HL-60 (cell line): Measurements from ENCODE around the gene PATE3.

Experiments
- DNase-seq, 2 experiments: peaks; one replicate each; pipeline ENCODE4 v3.0.0-alpha.2; 2010 to 2020; ENCODE audit warnings: low read depth in 1 of 2, low spot score in 1 of 2
- H3K27ac ChIP-seq: fragments of 250-450 bp; sonication (Bioruptor Pico); replicated peaks from 2 replicates; pipeline ENCODE4 v1.5.1; 2020; ENCODE audit warnings: mild to moderate bottlenecking, moderate library complexity
- H3K27me3 ChIP-seq: fragments of 250-450 bp; sonication (Bioruptor Pico); 2 replicates; pipeline ENCODE4 v1.5.1; 2021; ENCODE audit warnings: mild to moderate bottlenecking, moderate library complexity; ENCODE audit not compliant: insufficient read depth, poor library complexity, severe bottlenecking
- H3K4me3 ChIP-seq: replicated peaks from 2 replicates; pipeline ENCODE4 v1.5.1; 2011; ENCODE audit warnings: mild to moderate bottlenecking, control low read depth, low read length; ENCODE audit not compliant: insufficient read depth
- CTCF ChIP-seq: IDR thresholded peaks from one replicate; pipeline ENCODE4 v1.5.1; 2011; ENCODE audit warnings: low read length, control low read depth, inconsistent platforms; ENCODE audit not compliant: insufficient read depth
- GABPA ChIP-seq: IDR thresholded peaks from 2 replicates; pipeline ENCODE4 v1.6.1; 2012; ENCODE audit warnings: low read depth
- POLR2AphosphoS5 ChIP-seq: IDR thresholded peaks from 2 replicates; pipeline ENCODE4 v1.6.1; 2012; ENCODE audit warnings: low read depth
- REST ChIP-seq: IDR thresholded peaks from 2 replicates; pipeline ENCODE4 v1.6.1; 2012; ENCODE audit warnings: low read depth; ENCODE audit not compliant: insufficient replicate concordance
- SPI1 ChIP-seq: IDR thresholded peaks from 2 replicates; pipeline ENCODE4 v1.6.1; 2012; ENCODE audit warnings: low read depth, mild to moderate bottlenecking, borderline replicate concordance

The PATE3 gene

GRCh38 chr11:125762445-125762844 is 25.5 kb upstream of the PATE3 start:
- no peak for DNase-seq
- TF ChIP-seq GABPA (no peak), REST (no peak), POLR2AphosphoS5 (no peak), CTCF (no peak), SPI1 (no peak)

GRCh38 chr11:125763483-125763882 is 24.4 kb upstream of the PATE3 start:
- TF ChIP-seq SPI1 (no peak), CTCF (no peak), REST (no peak), GABPA (no peak), POLR2AphosphoS5 (no peak)
- no peak for DNase-seq
- Histone ChIP-seq H3K27me3 (peaks cover 8% of the 10 kb centered on the region), H3K4me3 (no peak overlapping the region), H3K27ac (no peak overlapping the region)

More at GRCh38 chr11:125762445-125762844, 25.5 kb upstream of the PATE3 start:
- Histone ChIP-seq H3K4me3 (no peak overlapping the region), H3K27ac (no peak overlapping the region), H3K27me3 (peaks cover 8% of the 10 kb centered on the region)

- DNase-seq, result no peak
- H3K4me3 ChIP-seq, result no peak overlapping the region
- H3K27ac ChIP-seq, result no peak overlapping the region
- no peak for TF ChIP-seq SPI1
- peaks cover 5% of the 10 kb centered on the region for H3K27me3 ChIP-seq
Observed at GRCh38 chr11:125766251-125766650, 21.7 kb upstream of the PATE3 start.

GRCh38 chr11:125768336-125769046 is 19.4 kb upstream of the PATE3 start:
- no peak for TF ChIP-seq SPI1
- no peak for TF ChIP-seq CTCF
- no peak for TF ChIP-seq GABPA
- TF ChIP-seq REST, result no peak
- TF ChIP-seq POLR2AphosphoS5, result no peak
- Histone ChIP-seq H3K27ac (no peak overlapping the region), H3K4me3 (no peak overlapping the region), H3K27me3 (peaks cover 4% of the 10 kb centered on the region)
- no peak for DNase-seq
